ENCODE data around the gene BBLN. TPM values are rescaled to one million over a fixed set of nuclear protein-coding genes. Genes with fewer than 3 reads are reported as not detected.

The BBLN gene
- total RNA-seq, 1 donor from 2014 or later, result 406 TPM

DNA sequence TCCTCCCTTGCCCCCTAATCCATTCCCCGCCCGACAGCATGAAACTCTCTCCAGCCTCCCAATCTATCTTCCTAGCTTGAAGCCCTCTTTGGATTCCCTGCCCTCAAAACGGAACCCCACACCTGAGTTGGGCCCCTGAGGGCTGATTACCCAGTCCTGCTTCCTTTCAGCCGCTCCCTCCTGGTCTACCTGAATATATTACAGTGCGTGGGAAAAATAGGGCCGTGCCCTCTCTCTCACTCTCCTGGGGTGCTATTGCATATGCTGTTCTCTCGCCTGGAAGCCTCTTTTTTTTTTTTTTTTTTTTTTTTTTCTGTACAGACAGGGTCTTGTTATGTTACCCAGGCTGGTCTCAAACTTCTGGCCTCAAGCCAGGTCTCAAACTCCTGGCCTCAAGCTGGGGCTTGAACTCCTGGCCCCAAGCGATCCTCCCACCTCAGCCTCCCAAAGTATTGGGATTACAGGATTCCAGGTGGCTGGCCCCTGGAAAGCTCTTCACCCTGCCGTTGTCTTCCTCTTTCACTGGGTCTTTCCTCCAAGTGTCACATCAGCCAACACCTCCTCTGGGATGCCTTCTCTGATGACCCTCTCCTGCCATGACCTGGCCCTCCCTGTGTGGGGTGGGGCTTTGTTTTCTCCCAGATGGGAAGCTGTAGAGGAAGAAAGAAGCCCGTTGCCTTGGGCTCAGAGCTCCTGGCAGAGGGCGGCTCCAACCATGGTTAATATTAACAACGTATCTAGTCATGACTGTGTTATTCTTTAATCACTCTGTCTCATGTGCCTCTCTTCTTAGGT lies 51.3 kb downstream of the BBLN start:
- TF ChIP-seq, protein P1, sequence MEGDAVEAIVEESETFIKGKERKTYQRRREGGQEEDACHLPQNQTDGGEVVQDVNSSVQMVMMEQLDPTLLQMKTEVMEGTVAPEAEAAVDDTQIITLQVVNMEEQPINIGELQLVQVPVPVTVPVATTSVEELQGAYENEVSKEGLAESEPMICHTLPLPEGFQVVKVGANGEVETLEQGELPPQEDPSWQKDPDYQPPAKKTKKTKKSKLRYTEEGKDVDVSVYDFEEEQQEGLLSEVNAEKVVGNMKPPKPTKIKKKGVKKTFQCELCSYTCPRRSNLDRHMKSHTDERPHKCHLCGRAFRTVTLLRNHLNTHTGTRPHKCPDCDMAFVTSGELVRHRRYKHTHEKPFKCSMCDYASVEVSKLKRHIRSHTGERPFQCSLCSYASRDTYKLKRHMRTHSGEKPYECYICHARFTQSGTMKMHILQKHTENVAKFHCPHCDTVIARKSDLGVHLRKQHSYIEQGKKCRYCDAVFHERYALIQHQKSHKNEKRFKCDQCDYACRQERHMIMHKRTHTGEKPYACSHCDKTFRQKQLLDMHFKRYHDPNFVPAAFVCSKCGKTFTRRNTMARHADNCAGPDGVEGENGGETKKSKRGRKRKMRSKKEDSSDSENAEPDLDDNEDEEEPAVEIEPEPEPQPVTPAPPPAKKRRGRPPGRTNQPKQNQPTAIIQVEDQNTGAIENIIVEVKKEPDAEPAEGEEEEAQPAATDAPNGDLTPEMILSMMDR (IDR thresholded peaks at IDR 0.05; ENCODE audit: insufficient read depth, low read length, poor library complexity, severe bottlenecking), result no peak
- Histone ChIP-seq H3K4me3 (ENCODE audit: low read depth, low read length) (no peak overlapping the region), H3K27me3 (ENCODE audit: control insufficient read depth, insufficient read depth, low read length) (no peaks in the 10 kb centered on the region), H3K36me3 (ENCODE audit: control insufficient read depth, insufficient read depth, low read length) (no peaks in the 10 kb centered on the region)
- peak; percentile 59 for DNase-seq (ENCODE audit: low read depth)

DNA sequence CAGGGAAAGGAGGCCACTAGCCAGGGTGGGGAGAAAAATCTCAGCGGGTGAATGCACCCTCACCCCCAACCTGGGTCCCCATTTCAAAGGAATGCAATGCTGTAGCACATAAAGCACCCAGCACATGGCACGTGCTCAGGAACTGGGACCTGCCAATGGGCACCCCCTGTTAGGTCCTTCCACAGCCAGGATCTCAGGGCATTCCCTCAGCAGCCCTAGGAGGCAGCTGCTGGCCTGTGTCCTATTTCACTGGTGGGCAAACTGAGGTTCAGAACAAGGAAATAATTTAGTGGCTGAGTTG lies 51.9 kb downstream of the BBLN start:
- no peaks in the 10 kb centered on the region for H3K27me3 ChIP-seq (ENCODE audit: control insufficient read depth, insufficient read depth, low read length)
- H3K4me3 ChIP-seq (ENCODE audit: low read depth, low read length), result no peak overlapping the region
- H3K36me3 ChIP-seq (ENCODE audit: control insufficient read depth, insufficient read depth, low read length), result no peaks in the 10 kb centered on the region
- TF ChIP-seq, protein P1 (IDR thresholded peaks at IDR 0.05; ENCODE audit: insufficient read depth, low read length, poor library complexity, severe bottlenecking), result no peak
- no peak for DNase-seq (ENCODE audit: low read depth)

Other genes starting within 250 kb of the BBLN start
- gene ST6GALNAC4, start 243.2 kb upstream of the BBLN start, total RNA-seq, result 21.0 and 32.5 TPM in 2 replicates
- gene PIP5KL1, start 229.5 kb upstream of the BBLN start, total RNA-seq, result 3.6 and 4.2 TPM in 2 replicates
- 31.8 and 33.1 TPM in 2 replicates for gene DPM2, start 222.4 kb upstream of the BBLN start, total RNA-seq
- 16.5 and 29.4 TPM in 2 replicates for gene EEIG1, start 179.3 kb upstream of the BBLN start, total RNA-seq
- 13.6 and 14.2 TPM in 2 replicates for gene NAIF1, start 92.9 kb upstream of the BBLN start, total RNA-seq
- 22.8 and 24.5 TPM in 2 replicates for gene SLC25A25, start 92.0 kb upstream of the BBLN start, total RNA-seq
- 81.2 and 98.4 TPM in 2 replicates for gene PTGES2, start 32.5 kb upstream of the BBLN start, total RNA-seq
- 233 and 283 TPM in 2 replicates for gene LCN2, start 10.8 kb upstream of the BBLN start, total RNA-seq
- gene CIZ1, start 31.3 kb downstream of the BBLN start, total RNA-seq, result 56.9 and 103 TPM in 2 replicates
- 16.2 and 20.5 TPM in 2 replicates for gene DNM1, start 43.1 kb downstream of the BBLN start, total RNA-seq
- gene GOLGA2, start 115.7 kb downstream of the BBLN start, total RNA-seq, result 69.9 and 75.8 TPM in 2 replicates
- 37.4 and 45.5 TPM in 2 replicates for gene SWI5, start 116.0 kb downstream of the BBLN start, total RNA-seq
- gene TRUB2, start 162.2 kb downstream of the BBLN start, total RNA-seq, result 12.7 and 24.4 TPM in 2 replicates
- 46.3 and 59.8 TPM in 2 replicates for gene COQ4, start 162.6 kb downstream of the BBLN start, total RNA-seq
- gene SLC27A4, start 180.3 kb downstream of the BBLN start, total RNA-seq, result 39.4 and 40.3 TPM in 2 replicates
- gene URM1, start 211.1 kb downstream of the BBLN start, total RNA-seq, result 47.3 and 49.9 TPM in 2 replicates

All from kidney epithelial cell (primary cell).